ENCODE data around the gene ARHGAP18. TPM values are rescaled to one million over a fixed set of nuclear protein-coding genes. Genes with fewer than 3 reads are reported as not detected.

The ARHGAP18 gene
- total RNA-seq, 3 donors from 2014 or later (not counting 1 experiment from before 2014, with no cell fraction given): 11.5 to 12.5 (median 11.8) TPM

DNA sequence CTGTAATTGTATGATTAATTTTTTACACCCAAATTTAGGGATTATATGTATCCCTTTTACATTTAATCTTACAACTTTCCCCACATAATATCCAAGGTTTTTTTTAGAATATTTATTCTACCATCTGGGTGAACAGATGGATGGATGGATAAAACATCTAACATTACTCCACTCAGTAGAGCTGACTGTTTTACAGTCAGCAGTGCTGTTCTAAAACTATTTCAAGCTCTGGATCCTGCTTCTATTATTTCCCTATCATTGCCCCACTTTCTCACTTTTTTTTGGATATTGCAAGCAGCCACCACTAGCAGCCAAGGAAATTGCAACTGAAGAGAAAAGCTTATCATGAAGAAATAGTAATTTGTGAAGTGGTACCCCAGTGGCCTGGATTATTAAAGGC is 173.7 kb downstream of the ARHGAP18 start:
- Histone ChIP-seq H3K4me1 (ENCODE audit: control insufficient read depth, insufficient read depth, low read length) (no peaks in the 10 kb centered on the region), H3K9me3 (ENCODE audit: control insufficient read depth, insufficient read depth, low read length) (no peaks in the 10 kb centered on the region), H3K27me3 (ENCODE audit: control insufficient read depth, insufficient read depth, low read length) (no peaks in the 10 kb centered on the region), H3K4me3 (ENCODE audit: low read length) (no peak overlapping the region), H3K27ac (ENCODE audit: low read length) (no peak overlapping the region), H3K36me3 (ENCODE audit: control insufficient read depth, insufficient read depth, low read length) (no peaks in the 10 kb centered on the region)
- H3K27me3 Mint-ChIP-seq (ENCODE audit: low read depth in 2 of 2): no peaks in the 10 kb centered on the region
- no peaks in the 10 kb centered on the region for H3K4me1 Mint-ChIP-seq
- DNase-seq (no peak), ATAC-seq (no peak)
- no peak overlapping the region for H3K27ac Mint-ChIP-seq
- no peak overlapping the region for H3K4me3 Mint-ChIP-seq
- H3K9me3 Mint-ChIP-seq: no peaks in the 10 kb centered on the region
- TF ChIP-seq, protein P1, sequence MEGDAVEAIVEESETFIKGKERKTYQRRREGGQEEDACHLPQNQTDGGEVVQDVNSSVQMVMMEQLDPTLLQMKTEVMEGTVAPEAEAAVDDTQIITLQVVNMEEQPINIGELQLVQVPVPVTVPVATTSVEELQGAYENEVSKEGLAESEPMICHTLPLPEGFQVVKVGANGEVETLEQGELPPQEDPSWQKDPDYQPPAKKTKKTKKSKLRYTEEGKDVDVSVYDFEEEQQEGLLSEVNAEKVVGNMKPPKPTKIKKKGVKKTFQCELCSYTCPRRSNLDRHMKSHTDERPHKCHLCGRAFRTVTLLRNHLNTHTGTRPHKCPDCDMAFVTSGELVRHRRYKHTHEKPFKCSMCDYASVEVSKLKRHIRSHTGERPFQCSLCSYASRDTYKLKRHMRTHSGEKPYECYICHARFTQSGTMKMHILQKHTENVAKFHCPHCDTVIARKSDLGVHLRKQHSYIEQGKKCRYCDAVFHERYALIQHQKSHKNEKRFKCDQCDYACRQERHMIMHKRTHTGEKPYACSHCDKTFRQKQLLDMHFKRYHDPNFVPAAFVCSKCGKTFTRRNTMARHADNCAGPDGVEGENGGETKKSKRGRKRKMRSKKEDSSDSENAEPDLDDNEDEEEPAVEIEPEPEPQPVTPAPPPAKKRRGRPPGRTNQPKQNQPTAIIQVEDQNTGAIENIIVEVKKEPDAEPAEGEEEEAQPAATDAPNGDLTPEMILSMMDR (IDR thresholded peaks at IDR 0.05): no peak
- no peaks in the 10 kb centered on the region for H3K36me3 Mint-ChIP-seq
- intact Hi-C loops (cut with micrococcal nuclease): no loop called here

DNA sequence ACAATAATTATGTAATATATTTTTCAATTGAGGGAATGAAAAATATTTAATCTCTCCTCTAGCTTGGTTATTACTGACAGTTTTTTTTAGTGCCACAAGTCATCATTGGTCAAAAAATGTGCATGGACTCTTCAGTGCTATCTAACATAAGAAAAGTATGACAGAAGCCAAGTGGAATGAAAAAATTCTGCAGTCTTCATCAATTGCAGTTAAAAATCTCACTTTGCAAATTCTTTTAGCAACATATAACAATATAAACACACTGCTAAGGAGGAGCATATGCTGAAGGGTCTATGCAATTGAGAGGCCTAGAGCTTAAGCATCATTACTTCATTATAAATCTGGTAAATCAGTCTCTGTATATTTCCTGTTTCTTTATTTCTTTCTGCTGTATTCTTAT is 175.1 kb downstream of the ARHGAP18 start:
- no peak overlapping the region for H3K27ac ChIP-seq (ENCODE audit: low read length)
- ATAC-seq: no peak
- no peak for DNase-seq
- H3K4me3 ChIP-seq (ENCODE audit: low read length): no peak overlapping the region
- H3K27me3 ChIP-seq (ENCODE audit: control insufficient read depth, insufficient read depth, low read length): no peaks in the 10 kb centered on the region
- Mint-ChIP-seq H3K4me3 (no peak overlapping the region), H3K4me1 (no peaks in the 10 kb centered on the region), H3K9me3 (no peaks in the 10 kb centered on the region), H3K36me3 (no peaks in the 10 kb centered on the region), H3K27ac (no peak overlapping the region), H3K27me3 (ENCODE audit: low read depth in 2 of 2) (peaks cover 0 to 3% of the 10 kb centered on the region in 2 donors)
- intact Hi-C loops (cut with micrococcal nuclease): no loop called here
- no peaks in the 10 kb centered on the region for H3K9me3 ChIP-seq (ENCODE audit: control insufficient read depth, insufficient read depth, low read length)
- TF ChIP-seq, protein P1 (IDR thresholded peaks at IDR 0.05): no peak
- no peaks in the 10 kb centered on the region for H3K36me3 ChIP-seq (ENCODE audit: control insufficient read depth, insufficient read depth, low read length)
- no peaks in the 10 kb centered on the region for H3K4me1 ChIP-seq (ENCODE audit: control insufficient read depth, insufficient read depth, low read length)

Other genes starting within 250 kb of the ARHGAP18 start
- gene TMEM244, start 151.1 kb upstream of the ARHGAP18 start, total RNA-seq: not detected